NCI-H1436 treated with DMSO at 0.1 percent for 48 hours (cell line): ENCODE data around the gene DYNLT1.
"Not testable (repeated sequence)": the region's sequence is repeated elsewhere in the genome, so short reads cannot be mapped to it uniquely, and the experiment has no call there.

Experiments used
- DNase-seq: peaks from one replicate; lab custom pipeline; 2025; lab: John Stamatoyannopoulos, UW

DYNLT1 gene

DNA sequence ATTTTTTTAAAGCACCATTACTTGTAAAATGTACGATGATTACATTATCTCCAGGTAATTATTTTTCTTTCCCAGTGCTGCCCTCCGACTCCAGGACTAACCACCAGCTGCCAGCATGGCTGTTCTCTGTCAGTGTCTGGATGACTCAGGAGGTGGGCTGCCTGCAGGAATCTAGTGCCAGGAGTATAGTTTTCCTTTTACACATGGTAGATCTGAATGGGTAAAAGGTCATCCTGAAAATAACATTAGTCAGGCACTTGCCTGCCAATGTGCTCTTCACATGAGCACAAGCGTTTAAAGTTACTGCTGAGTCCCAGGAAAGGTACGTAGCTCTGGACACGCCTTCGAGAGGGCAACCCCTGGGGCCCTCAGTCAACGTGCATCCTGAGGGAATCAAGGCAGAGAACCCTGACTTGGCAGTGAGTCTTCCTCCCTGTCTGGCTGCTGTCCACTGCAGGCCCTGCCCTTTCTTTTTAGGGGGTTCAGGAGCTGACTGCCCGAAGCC lies 2.4 kb downstream of the DYNLT1 start:
- no peak for DNase-seq

DNA sequence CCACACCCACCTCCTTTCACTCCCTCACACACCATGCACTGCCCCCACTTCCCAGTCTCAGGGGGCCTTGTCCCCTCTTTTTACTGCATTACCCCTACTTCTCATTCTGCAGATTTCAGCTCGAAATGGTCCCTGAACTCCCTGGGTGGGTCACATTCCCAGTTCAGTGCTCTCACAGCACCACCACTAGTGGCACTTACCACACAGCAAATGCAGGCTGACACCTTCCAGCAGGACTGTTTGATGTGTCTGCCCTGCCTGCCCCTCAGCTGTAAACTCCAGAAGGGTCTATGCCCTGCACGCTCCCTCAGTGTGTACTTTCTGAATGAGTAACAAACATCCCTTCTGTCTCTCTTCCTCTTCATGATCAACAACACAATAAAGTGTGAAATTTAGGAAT lies 4.0 kb downstream of the DYNLT1 start:
- DNase-seq: no peak

DNA sequence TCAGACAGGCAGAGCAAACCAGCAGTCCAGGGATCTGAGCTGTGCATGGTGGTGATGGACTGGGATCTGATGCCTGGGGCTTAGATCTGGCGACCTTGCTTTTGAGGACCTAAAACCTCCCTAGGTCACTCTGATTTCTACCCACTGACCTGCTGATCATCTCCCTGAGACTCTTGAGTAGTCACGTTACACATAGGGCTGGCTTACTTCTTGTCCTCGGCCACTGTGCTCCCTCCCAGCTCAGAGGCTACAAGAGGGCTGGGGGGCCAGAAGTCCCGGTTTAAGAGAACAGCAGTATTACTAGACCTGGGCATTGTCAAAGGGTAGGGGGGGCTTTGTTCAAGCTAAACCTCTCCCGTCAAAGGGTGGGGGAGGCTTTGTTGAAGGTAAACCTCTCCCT lies 5.5 kb downstream of the DYNLT1 start:
- no peak for DNase-seq

DNA sequence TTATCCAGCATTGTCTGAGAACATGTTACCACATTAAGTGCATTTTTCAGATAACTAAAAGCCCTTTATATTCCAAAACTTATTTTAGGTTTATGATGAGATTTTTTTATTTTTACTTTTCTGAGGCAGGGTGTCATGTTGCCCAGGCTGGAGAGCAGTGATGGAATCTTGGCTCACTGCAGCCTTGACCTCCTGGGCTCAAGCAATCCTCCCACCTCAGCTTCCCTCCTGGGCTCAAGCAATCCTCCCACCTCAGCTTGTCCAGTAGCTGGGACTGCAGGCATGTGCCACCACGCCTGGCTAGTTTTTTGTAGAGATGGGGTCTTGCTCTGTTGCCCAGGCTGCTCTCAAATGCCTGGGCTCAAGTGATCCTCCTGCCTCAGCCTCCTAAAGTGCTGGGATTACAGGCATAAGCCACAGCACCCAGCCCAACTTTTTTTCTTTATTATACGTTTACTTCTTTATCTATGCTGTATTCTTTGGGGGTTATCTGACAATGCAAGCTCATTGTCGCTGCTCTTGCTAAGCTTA lies 6.2 kb downstream of the DYNLT1 start:
- DNase-seq: no peak

DNA sequence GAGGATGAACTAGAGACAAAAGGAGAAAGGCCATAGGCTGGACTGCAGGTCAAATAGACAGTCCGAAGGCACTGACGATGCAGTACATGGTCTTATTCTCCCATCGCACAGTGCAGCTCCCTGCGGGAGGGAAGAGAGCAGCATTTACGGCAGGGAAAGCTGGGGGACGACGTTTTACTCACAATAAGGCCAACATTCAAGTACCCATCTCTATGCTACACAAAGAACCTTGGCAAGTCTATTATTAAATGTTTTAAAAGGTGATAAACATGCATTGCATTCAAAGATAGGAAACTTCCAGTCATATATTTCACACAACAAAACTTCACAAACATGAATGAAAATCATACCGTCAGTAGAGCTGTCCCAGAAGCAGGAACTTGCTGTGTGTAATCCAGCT lies 7.8 kb downstream of the DYNLT1 start:
- DNase-seq: no peak

DNA sequence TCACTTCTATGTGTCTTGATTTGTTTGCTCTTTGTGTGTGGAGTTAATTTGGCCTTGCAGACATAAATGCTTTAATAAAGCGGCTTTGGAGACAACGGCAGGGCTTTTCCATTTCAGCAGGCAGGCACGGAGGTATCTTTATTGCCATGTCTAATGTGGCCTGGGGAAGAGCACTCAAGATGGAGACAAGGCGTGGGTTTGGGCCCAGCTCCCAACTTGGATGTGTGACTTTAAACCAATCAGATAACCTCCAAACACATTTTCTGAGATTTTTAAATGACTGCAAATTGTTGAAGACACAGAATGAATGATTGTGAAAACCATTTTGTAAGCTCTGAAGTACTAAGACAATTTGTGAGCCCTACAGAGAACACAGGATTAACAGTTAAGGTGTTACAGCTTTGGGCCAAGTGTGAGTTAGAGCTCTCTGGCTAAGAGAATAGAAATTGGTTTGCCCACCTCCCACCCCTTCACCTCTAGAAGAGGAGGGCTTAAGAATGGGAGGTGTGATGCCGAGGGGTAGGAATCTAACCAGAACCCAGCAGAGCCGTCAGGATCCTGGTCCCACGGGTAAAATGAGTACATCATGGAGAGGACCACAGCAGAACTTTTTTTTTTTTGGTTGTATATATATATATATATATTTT lies 9.0 kb downstream of the DYNLT1 start:
- no peak for DNase-seq

GRCh38 chr6:158634695-158635426 lies 9.7 kb downstream of the DYNLT1 start:
- no peak for DNase-seq

DNA sequence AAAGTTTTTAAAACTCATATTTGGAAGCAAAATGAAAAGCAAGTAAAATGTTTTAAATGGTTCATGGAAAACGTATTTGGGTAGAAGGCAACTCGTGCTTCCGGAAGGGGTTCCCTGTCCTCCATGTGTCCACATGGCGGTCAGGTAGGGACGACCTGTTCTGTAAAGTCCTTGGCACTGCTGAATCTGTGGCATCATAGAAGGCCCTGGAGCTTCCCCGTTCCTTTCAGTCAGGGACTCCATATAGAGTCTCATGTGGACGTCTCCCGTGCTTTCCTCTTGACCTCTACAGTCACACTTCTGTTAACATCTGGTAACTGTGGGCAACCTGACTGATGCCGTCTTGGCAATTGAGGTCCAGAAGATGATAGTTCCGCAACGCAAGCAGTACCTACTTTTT lies 11.4 kb downstream of the DYNLT1 start:
- DNase-seq: no peak

DNA sequence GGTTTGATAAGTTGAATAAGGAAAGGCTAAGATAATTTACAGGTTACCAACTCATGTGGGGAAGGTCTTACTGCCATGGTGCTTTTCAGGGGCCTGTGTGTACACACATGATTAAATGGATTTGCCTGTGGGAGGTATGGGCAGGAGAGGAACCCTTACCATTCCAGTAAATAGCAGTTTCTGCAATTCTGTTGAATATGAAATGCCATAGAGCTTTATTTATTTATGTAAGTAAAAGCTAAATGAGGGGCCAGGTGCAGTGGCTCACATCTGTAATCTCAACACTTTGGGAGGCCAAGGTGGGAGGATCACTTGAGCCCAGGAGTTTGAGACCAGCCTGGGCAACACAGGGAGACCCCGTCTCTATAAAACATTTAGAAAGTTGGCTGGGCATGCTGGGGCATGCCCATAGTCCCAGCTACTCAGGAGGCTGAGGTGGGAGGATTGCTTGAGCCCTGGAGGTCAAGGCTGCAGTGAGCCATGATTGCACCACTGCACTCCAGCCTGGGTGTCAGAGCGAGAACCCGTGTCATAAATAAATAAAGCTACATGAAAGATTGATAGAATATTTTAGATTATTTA lies 11.9 kb downstream of the DYNLT1 start:
- not testable (repeated sequence) for DNase-seq

DNA sequence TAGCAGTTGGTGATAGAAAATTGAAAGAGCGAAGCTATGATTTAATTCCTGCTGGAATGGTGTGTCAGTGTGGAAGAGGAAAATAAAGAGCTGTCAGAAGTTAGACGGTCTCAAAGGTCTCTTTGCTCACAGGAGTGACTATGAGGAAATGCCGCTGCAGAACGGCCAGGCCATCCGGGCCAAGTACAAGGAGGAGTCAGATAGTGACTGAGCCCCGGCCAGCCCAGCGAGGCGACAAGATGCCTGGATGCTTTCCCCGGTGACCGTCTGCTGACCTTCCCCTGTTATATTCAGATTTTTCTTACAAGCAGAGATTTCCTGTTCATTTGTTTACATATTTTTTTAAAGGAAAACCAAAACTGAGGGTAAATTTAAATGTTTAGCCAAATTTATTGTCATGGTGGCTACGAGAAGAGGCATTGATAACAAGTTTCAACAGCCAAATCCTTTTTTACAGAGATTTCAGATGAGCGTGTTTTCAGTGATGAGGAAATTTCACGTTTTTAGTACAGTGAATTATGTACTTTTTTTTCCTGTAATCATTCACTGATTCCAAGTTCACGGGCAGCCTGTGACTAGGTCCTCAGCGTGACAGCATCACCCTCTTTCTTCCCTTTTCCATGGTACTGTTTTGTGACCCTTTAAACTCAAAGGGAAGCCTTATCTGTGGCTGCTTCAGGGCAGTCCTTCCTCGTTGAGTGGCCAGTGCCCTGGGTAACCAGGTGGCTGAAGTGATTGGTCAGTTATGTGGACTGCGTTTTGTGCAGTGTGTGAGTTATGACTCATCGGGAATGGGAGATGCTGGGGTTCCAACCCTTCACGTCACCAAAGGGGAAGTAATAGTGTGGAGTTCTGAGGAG lies 12.6 kb downstream of the DYNLT1 start:
- DNase-seq: no peak

- DNase-seq: no peak
Measured at GRCh38 chr6:158630938-158631616, 13.5 kb downstream of the DYNLT1 start.

GRCh38 chr6:158629367-158630221 lies 14.9 kb downstream of the DYNLT1 start:
- no peak for DNase-seq

DNA sequence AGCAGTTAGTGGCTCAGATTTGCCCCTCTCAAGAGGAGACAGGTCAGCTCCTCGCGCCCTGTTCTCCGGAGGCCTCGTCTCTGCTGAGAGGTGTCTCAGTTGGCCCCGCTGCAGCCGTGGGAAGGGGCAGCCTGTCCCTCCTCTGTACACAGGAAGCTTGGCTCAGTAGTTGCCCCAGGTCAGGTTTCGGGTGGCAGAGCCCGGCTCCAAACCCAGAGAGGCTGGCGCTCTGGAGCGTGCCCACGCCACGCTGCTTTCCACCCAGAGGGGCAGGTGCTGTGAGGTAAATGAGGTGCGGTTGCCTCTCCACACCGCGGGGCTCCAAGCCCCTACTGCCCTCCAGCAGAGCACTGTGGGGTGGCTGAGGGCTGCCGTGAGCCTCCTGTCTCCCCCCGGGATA lies 16.0 kb downstream of the DYNLT1 start:
- no peak for DNase-seq

GRCh38 chr6:158627940-158628211 lies 16.7 kb downstream of the DYNLT1 start:
- no peak for DNase-seq

GRCh38 chr6:158627168-158627939 lies 17.2 kb downstream of the DYNLT1 start:
- DNase-seq: no peak

DNA sequence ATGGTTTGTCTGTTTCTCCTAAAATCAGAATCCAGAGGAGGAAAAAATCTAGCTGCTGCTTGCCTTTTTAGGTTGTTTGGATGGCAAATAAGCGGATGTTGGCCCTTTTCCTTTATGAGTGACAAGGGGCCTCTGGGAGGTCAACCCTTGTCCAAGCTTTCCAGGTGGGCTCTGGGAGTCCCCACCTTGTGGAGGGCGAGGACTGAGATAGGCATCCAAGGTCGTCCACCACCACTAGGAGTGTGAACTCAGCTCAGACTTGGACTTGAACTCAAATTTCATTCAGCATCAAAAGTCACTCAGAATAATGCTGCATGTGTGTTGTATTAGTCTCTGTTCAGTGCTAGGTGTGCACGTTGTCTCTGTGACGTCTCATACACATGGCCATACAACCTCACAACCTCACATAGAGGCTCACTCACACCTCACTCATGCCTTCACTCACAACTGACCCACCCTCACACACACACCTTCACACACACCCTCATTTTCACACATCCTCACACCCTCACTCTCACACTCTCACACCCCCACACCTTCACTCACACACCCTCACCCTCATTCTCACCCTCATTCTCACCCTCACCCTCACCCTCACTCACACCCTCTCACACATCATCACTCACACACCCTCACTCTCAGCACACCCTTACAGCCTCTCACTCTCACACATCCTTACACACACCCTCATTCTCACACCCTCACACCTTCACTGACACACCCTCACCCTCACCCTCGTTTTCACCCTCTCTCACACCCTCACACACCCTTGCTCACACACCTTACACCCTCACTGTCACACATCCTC lies 18.0 kb downstream of the DYNLT1 start:
- no peak for DNase-seq

DNA sequence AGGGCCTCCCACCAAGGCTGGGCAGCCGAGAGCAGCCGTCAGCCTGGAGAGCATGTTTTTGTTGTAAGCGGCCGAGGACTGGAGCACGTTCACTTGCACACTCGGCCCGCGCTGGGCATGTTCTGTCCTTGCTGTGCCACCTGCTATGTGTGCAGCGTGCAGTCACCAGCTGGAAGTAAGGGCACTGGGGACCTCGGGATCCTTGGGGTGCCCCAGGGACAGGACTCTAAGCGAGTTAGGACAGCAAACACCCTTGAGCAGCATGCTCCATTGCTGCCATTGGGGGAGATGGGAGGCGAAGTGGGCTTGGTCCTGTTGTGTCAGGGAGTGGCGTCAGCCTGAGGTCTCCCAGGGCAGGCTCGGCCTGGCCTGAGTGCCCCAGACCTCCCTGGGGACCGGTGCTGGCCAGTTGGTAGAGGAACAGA lies 18.6 kb downstream of the DYNLT1 start:
- no peak for DNase-seq

- DNase-seq: no peak
Measured at GRCh38 chr6:158624684-158625682, 19.6 kb downstream of the DYNLT1 start.
